Activated effector memory CD4-positive, alpha-beta T cell treated with Interleukin-2 at 50 U/mL for 16 hours (primary cell): Measurements from ENCODE around the gene CPSF4.
"Not testable (repeated sequence)": the region's sequence is repeated elsewhere in the genome, so short reads cannot be mapped to it uniquely, and the experiment has no call there.

Experiments
- DNase-seq: peaks from one replicate; pipeline ENCODE4 v3.0.0-alpha.2; 2020

The CPSF4 gene

DNA sequence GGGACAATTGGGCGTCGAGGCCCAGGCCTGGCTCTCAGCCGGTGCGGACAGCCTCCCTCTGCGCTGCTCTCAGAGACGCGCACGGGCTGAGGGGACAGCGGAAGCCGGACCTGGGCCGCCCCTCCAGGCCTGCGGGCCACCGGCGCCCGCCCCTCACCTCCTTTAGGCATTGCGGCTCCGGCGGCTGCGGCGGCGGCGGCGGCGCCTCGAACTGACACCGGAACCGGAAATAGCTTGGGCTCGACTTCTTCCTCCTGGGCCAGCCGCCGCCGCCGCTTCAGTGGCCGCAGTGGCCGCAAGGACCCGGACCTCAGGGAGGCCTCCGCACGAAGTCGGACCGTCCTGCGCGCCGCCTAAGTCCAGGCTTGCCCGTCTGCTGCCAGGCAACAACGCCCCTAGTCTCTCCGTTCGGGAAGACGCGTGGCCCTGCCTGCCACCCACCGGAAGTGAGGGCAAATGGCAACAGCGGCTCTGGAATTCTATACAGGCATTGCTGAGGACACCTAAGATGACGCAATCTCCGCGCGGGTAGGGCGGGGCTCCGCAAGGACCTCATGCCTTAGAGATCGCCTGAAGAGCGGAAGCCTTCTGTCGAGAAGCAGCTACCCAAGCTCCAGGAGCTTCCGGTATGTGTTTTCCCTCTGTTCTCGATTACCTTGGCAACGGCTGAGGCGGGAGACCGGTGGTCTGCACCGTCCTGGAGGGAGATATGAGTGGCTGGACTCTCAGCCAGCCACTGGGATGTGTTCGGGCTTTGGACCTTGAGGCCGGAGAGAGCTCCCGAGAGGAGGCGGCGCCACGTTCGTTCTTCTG, 30.2 kb upstream of the CPSF4 start, which contains the start of the genes BUD31 and PDAP1:
Gene BUD31 (plus strand): TSS at position 591 of the 813 bp plus-strand sequence. CDS start 2,124 bp downstream, outside the sequence.
Gene PDAP1 (minus strand): TSS at position 219 of the 813 bp plus-strand sequence. CDS start 49 bp downstream, at position 170.
- peak; percentile 96 for DNase-seq

DNA sequence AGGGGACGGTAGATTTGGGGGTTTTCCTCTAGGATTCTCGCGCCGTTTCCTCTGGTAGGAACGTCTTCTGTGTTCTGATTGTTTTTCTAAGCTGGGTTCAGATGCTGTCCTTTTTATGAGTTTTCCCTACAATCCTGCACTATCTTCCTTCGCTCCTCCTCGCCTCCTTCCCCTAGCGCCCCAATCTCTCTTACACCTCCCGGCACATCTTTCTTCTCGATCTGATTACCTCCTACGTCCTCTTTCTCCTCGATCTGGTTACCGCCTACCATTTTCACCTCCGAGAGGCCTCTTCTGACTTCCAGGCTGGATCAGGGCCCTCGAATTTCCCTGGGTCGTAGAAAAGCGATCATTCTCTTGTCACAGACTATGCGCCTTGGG, 29.6 kb upstream of the CPSF4 start:
- DNase-seq, result no peak

DNA sequence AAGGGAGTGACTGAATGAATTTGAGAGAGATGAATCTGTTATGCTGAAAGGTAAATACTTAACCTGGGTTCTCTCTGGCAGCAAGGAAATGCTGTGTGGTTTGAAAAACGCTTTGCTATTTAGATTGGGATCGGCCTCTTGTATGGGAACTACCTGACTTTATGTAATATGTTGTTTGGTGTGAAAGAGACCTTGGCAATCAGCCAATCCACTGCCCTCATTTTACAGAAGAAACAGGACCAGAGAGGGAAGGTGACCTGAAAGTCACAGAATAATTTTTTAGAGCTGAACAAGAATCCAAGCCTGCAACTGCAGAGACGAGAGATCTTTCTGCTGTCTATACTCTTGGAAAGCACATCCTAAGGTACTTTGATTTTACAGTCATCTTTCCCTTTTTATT, 28.9 kb upstream of the CPSF4 start:
- no peak for DNase-seq

DNA sequence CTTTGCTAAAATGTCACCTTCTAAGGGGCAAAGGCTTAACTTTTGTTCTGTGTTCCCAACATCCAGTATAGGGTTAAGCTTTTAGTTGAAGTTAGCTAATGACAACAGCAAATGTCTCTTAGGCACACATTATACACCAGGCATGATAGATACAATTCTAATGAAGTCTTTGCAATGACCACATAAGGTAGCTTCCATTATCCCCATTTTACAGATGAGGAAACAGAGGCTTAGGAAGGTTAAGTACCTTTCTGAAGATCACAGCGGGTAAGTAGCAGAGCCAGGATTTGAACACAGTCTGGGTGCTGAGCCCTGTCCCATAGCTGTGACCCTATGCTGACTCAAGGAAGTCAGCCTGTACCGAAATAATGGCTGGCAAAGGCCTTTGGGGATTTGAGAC, 28.1 kb upstream of the CPSF4 start:
- DNase-seq, result no peak

DNA sequence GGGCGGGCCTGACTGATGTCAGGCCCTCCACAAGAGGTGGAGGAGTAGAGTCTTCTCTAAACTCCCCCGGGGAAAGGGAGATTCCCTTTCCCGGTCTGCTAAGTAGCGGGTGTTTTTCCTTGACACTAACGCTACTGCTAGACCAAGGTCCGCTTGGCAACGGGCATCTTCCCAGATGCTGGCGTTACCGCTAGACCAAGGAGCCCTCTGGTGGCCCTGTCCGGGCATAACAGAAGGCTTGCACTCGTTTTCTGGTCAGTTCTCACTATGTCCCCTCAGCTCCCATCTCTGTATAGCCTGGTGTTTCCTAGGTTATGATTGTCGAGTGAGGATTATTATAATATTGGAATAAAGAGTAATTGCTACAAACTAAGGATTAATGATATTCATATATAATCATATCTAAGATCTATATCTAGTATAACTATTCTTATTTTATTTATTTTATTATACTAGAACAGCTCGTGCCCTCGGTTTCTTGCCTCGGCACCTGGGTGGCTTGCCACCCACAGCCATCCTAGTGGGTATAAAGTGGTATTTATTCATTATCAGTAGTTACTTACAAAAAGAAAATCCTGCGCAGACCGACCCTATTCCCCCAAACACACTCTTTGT, 23.1 kb upstream of the CPSF4 start:
- DNase-seq, result not testable (repeated sequence)

DNA sequence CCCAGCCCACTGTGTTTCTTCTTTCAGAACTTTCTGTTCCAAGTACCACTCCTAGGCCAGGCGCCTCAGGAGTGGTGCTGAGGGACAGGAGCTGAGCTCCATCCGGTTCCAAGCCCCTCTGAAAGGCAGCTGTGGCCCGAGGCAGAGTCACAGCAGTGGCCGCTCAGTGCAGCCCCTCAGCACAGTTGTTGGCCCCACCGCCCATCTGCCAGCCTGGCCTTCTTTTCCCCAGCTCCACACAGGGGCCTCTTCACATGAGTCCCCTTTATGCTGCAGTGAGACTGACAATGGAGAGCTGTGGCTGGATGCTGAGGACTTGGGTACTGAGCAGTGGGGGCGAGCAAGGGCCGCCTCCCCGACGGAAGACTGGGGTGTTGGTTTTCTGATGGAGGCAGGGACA, 20.5 kb upstream of the CPSF4 start:
- DNase-seq, result no peak

DNA sequence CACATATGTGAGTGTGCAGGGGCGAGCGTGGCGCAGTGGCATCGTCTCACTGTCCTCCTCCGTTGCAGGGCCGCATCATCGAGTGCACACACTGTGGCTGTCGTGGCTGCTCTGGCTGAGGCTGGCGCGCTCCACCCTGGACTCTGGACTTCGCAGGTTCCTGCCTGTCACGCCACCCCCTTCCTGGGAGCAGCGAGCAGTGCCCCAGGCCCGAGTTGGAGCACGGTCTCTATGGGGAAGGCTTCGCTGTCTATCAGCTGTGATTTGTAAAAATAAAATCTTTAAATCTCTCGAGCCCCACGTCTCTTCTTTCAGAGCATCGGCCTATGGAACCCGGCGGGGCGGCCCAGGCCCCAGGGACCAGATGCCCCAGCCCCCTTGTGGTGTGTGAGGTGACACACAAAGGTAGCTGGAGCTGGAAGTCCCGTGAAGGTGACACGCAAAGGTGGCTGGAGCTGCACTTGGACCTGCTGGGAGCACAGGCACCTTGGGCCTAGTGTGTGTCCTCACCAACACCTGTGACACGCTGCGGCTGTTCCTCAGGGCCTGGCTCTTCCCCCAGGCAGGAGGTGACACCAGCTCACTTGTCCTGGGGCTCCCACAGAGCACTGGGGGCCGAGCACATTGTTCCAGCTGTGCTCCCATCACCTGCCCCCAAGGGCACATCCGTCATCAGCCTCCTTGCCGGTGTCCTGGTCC, 19.3 kb upstream of the CPSF4 start:
- DNase-seq, result no peak

DNA sequence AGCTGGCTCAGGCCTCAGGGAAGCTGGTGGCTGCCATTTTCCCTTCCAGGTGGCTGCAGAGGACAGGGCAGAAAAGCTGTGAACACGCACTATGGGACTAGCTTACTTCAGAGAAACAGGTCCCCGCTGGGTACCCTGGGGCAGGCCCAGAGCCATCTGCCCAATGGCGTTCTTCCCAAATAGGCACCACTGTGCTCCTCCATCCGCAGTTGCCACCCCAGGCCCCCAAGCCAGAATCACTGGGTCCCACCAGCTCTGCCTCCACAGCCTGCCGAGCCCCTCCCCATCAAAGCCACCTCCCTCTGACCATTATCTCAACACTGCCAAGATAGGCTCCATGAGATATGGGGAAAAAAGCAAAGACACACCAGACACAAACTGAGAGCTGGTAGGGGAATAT, 18.5 kb upstream of the CPSF4 start:
- no peak for DNase-seq

DNA sequence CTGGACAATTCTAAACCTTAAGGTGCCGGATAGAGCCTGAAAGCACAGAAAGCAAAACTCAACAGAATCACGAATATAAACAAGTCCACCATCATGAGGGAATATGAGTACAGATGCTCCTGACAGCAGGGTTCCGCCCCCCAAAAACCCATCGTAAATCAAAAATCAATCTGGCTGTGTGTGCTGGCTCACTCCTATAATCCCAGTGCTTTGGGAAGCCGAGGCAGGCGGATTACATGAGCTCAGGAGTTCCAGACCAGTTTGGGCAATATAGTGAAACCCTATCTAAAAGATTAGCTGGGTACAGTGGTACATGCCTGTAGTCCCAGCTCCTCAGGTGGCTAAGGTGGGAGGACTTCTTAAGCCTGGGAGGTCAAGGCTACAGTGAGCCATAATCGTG, 17.8 kb upstream of the CPSF4 start:
- no peak for DNase-seq

DNA sequence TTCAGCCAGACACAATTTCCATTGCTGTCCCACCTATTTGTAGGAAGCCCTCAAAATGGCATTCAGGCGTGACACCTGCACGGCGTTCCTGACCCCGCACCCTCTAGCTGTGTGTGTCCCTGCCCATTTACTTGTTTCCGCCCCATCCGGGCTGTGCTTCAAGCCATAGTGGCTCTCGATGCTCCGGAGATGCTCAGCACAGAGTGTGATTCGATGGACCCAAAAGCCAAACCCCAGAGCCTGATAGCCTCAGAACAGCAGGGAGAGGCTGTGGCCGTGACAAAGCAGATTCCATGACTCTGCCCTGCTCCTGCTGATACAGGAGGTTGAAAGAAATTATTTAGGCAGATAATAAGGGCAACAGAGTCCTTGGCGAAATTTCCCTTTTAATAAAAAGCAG, 16.6 kb upstream of the CPSF4 start:
- no peak for DNase-seq

DNA sequence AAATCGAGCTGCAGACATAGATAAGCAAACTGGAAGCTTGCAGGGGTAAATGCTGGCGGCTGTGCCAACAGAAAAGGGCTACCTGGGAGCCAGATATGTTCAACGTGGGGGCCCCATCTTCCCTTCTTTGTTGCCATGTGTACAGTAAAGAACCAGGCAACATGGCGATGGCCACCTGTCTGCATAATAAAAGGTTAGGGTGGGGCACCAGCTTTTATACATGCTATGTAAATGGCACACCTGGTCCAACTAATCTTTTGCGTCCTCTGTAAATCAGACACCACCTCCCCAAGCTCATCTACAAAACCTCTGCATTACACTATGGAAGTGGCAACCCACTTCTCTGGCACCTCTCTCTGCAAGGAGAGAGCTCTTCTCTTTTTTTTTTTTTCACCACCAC, 16.1 kb upstream of the CPSF4 start:
- no peak for DNase-seq

DNA sequence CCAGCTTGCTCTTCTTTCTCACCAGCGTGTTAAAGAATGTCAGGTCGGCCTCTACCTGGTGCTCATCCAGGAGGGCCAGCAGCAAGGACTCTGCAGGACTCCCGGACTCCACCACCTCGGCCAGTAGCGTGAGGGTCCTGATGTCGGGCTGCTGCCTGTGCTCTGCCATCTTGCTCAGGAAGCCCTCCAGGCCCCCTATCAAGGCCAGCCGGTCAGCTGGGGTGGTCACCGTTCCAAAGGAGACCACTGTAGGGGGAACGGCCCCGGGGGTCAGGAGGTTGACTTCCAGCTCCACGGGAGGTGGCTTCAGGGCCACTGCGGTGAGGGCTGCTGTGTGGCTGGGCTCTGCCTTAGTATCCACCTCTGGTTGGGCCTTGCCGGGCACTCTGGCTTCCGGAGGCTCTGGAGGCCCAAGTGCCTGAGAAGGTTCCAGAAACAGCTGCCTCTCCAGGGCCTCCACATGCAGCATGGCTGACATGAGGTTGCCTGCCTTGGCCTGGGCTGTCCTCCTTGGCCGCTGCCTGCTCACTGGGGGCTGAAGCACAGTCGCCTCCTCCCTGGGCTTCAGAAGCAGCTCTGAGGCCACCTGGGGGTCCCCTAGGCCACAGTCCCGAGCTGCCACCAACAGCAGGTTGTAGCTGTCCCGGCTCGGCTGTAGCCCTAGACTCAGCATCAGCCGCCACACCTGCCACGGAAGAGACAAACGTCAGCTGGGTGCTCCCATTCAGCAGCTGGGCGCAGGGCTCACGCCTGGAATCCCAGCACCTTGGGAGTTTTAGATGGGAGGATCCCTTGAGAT, 13.6 kb upstream of the CPSF4 start:
- no peak for DNase-seq

DNA sequence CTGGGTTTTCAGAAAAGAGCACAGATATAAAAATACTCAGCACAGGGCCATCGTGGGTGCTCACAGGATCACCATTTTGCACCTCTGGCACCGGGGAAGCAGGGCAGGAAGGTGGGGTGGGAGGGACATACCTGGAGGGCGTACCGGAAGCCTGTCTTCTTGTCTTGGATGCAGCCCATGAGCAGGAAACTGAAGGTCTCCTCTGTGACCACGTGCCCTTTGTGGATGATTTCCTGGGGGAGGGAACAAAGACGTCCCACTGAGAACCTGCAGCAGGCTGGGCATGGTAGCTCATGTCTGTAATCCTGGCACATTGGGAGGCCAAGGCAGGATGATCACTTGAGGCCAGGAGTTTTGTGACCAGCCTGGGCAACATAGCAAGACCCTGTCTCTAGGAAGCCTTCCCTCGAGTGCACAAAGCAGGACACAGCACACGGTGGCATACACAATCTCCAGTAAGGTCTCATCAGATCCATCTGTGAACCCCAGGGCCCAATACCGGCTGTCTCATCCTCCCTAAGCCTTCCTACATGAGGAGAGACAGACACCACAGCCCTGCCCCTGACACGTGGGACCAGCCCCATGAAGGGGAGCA, 9.7 kb upstream of the CPSF4 start:
- DNase-seq, result no peak

DNA sequence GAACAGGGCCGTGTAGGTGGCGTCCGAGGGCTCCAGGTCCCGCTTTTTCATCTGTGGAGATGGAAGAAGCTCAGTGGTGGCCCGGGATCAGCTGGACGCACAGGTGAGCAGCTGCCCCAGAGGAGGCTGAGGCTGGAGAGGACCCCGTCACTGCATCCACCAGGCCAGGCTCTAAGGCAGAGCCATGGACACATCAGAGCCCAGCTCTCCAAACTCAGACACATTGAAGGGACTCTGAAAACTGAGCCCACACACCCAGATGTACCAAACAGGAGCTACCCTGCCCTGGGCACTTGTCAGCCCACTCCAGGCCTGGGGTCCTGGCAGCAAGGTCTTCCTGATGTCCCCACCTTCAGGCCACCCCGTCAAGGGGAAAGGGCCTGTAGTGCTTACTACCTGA, 9.0 kb upstream of the CPSF4 start:
- DNase-seq, result no peak

DNA sequence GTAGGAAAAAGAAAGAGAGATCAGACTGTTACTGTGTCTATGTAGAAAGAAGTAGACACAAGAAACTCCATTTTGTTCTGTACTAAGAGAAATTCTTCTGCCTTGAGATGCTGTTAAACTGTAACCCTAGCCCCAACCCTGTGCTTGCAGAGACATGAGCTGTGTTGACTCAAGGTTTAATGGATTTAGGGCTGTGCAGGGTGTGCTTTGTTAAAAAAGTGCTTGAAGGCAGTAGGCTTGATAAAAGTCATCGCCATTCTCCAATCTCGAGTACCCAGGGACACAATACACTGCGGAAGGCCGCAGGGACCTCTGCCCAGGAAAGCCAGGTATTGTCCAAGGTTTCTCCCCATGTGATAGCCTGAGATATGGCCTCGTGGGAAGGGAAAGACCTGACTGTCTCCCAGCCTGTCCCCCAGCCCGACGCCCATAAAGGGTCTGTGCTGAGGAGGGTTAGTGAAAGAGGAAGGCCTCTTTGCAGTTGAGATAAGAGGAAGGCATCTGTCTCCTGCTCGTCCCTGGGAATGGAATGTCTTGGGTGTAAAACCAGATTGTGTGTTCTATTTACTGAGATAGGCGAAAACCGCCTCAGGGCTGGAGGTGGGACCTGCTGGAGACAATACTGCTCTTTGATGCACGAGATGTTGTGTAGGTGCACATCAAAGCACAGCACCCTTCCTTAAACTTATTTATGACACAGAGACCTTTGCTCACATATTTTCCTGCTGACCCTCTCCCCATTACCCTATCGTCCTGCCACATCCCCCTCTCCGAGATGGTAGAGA, 6.8 kb upstream of the CPSF4 start:
- not testable (repeated sequence) for DNase-seq

DNA sequence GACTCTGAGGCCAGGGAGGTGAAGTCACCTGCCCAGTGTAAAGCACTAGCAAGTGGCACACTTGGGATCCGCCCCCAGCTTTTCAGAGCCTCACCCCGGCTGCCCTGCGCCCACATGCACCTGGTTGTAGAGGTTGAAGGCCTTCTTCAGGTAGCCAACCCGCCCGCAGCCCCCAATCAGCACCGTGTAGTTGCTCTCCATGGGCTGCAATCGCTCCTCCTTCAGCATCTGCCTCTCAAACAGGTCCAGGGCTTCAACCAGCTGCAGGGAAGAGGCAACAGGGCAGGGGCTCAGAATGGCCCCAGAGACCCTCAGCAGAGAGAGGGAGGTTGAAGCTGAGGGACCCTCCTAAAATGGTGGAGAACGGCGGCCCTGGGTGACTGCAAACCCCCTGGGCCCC, 5.6 kb upstream of the CPSF4 start:
- DNase-seq, result no peak

DNA sequence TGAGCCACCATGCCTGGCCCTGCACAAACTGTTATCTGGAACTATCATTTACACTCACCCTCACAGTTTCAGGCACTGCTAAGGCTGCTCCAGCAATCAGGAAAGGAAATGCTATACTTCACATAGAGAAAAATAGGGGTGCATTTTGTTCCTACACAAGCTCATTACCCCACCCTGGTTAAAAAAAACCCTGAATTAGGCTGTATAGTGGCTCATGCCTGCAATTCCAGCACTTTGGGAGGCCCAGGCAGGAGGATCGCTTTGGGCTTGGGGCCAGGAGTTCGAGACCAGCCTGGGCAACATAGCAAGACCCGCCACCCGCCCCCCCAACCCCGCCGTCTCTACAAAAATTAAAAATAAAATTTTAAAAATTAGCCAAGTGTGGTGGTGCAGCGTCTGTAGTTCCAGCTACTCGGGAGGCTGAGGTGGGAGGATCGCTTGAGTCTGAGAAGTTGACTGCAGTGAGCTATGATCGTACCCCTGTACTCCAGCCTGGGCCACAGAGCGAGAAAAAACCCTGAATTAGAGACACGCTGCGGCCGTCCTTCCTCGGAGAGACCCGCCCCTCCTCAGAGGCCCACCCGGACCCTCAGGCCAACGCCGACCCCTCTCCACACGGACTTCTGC, 684 bp upstream of the CPSF4 start:
- DNase-seq, result no peak

DNA sequence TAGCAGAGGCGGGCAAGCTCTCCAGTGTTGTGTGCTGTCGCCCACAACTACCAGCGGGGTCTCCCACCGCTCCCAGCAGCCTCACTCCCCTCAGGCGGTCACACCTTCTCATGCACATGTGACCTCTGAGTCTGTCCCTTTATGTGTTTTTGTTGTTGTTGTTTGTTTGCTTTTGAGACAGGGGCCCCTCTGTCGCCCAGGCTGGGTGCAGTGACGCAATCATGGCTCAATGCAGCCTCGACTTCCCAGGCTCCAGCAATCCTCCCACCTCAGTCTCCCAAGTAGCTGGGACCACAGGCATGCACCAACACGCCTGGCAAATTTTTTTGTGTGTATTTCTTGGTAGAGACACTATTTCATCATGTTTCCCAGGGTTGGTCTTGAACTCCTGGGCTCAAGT, 1.5 kb downstream of the CPSF4 start:
- no peak for DNase-seq

DNA sequence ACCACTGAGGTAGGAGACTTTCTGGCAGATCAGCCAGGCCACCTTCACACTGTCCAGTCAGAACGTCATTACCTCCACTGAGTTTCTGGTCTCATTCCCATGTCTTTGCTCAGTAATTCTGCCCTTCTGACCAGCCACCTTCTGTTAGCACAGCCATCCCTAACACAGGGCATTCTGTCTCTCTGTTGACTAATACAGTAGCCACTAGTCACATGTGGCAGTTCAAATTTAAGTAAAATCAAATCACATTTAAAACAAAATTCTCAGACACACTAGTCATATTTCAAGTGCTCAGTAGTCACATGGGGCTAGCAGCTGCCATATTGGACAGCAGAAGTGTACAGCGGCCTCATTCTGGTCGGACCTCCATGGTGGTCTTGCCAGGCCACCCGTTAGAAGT, 7.4 kb downstream of the CPSF4 start:
- no peak for DNase-seq

DNA sequence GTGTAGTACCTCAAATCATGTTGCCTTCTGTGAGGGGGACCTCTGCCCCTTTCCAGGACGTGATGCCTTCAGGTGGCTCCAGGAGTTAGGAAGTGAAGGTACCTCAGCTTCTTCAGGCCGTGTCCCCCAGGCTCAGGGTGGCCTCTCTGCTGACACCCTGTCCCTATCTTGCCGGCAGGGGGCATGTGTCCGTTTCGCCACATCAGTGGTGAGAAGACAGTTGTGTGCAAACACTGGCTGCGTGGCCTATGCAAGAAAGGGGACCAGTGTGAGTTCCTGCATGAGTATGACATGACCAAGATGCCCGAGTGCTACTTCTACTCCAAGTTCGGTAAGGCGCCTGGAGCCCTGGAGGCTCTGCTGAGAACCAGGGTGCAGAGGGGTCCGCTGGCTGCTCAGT, 9.2 kb downstream of the CPSF4 start:
- DNase-seq, result no peak

DNA sequence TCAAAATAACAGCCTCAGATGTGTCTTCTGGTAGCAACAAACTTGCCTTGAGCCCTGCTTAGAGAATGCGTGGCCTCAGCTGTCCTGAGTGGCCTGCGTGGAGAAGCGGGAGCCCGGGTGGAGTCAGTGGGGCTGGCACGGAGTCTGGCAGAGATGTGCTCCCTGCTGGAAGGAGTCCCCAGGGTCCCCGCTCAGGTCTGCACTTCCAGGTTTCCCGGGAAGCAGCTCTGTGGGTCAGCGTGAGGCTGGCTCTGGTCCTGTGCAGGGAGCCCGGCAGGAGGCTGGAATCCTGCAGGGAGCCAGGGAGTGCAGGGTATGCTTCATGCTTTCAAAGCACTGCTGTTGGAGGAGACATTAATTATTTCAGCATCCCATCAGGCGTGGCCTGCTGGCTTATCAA, 10.1 kb downstream of the CPSF4 start:
- DNase-seq, result no peak
